CD4-positive, alpha-beta T cell (primary cell): Measurements from ENCODE around the gene MS4A2. TPM values are rescaled to one million over a fixed set of nuclear protein-coding genes. Genes with fewer than 3 reads are reported as not detected.

Source experiments
- ATAC-seq: fragments of 200-7000 bp; cut with Tn5 transposase; one replicate; pipeline ENCODE4 v1.10.0; 2022; ENCODE audit warnings: mild to moderate bottlenecking; ENCODE audit not compliant: poor library complexity
- CTCF ChIA-PET: fragments of 350-600 bp; sonication (Branson Sonifier 250); formaldehyde crosslinking; loops from one replicate; lab custom pipeline; 2021; ENCODE audit warnings: antibody characterized with exemption, inconsistent platforms; lab: Charles Lee
- POLR2A ChIA-PET: fragments of 350-600 bp; sonication (Branson Sonifier 250); formaldehyde crosslinking; loops from one replicate; lab custom pipeline; 2021; ENCODE audit warnings: antibody characterized with exemption, inconsistent platforms; lab: Charles Lee
- DNase-seq, 14 experiments: peaks; one replicate each; pipeline ENCODE4 v3.0.0-alpha.2; 2013 to 2020; ENCODE audit warnings: mixed read lengths in 2 of 14
- H3K27ac ChIP-seq, 2 donors: one replicate each; pipeline versions ENCODE4 v1.5.1 to v1.7.0; 2013; ENCODE audit warnings: low read length in 2 of 2, low read depth in 1 of 2, mild to moderate bottlenecking in 1 of 2
- H3K27me3 ChIP-seq, 2 experiments: 1 replicate in 1 of 2; 2 replicates in 1 of 2; pipeline versions ENCODE4 v1.6.1 to v1.7.0; 2013; ENCODE audit warnings: low read length in 2 of 2, control low read depth in 1 of 2, mild to moderate bottlenecking in 1 of 2, moderate library complexity in 1 of 2; ENCODE audit not compliant: insufficient read depth in 2 of 2, control insufficient read depth in 1 of 2
- H3K36me3 ChIP-seq: one replicate; pipeline ENCODE4 v1.6.1; 2013; ENCODE audit warnings: low read length, control low read depth; ENCODE audit not compliant: insufficient read depth
- H3K4me1 ChIP-seq: one replicate; pipeline ENCODE4 v1.6.1; 2013; ENCODE audit warnings: low read length, control low read depth; ENCODE audit not compliant: insufficient read depth
- H3K4me3 ChIP-seq: one replicate; pipeline ENCODE4 v1.5.1; 2013; ENCODE audit warnings: mild to moderate bottlenecking, low read length, moderate library complexity
- H3K9me3 ChIP-seq, 2 experiments: 1 replicate in 1 of 2; 2 replicates in 1 of 2; pipeline versions ENCODE4 v1.6.1 to v1.7.0; 2013; ENCODE audit warnings: low read length in 2 of 2, mild to moderate bottlenecking in 2 of 2, control low read depth in 1 of 2, moderate library complexity in 1 of 2; ENCODE audit not compliant: control insufficient read depth in 1 of 2, insufficient read depth in 1 of 2
- H3K27ac Mint-ChIP-seq: one replicate; pipeline ENCODE4 v1.8.0; 2020; ENCODE audit warnings: mixed read lengths
- H3K27me3 Mint-ChIP-seq: one replicate; pipeline ENCODE4 v1.8.0; 2021; ENCODE audit warnings: mixed read lengths
- H3K36me3 Mint-ChIP-seq: one replicate; pipeline ENCODE4 v1.8.0; 2021; ENCODE audit warnings: low read depth, mixed read lengths
- H3K4me1 Mint-ChIP-seq: one replicate; pipeline ENCODE4 v1.8.0; 2021; ENCODE audit warnings: low read depth, mixed read lengths
- H3K4me3 Mint-ChIP-seq: one replicate; pipeline ENCODE4 v1.8.0; 2020; ENCODE audit warnings: mild to moderate bottlenecking, mixed read lengths
- H3K9me3 Mint-ChIP-seq: one replicate; pipeline ENCODE4 v1.8.0; 2020; ENCODE audit warnings: mixed read lengths
- CTCF ChIP-seq: fragments of 200-600 bp; IDR thresholded peaks from one replicate; pipeline ENCODE4 v1.8.0; 2022; ENCODE audit warnings: antibody characterized with exemption, mild to moderate bottlenecking
- intact Hi-C, 2 experiments: fragments of 100-400 bp; cut with DNase I in 1 of 2; cut with micrococcal nuclease in 1 of 2; formaldehyde crosslinking; loops; one replicate each; pipeline versions ENCODE4 v1.15.1 to v1.9.0; 2023 to 2025; cut with DNase I, micrococcal nuclease
- total RNA-seq, 174 experiments: library from RNA in 2 of 174; stranded (reverse) in 2 of 174; gene quantifications; one replicate each; pipeline ENCODE4 v1.2.3 and lab custom pipeline; 2021 to 2026

MS4A2 gene
- total RNA-seq, 2 experiments from 2014 or later: not detected

- H3K27ac ChIP-seq: no peak overlapping the region
- Mint-ChIP-seq H3K36me3 (no peaks in the 10 kb centered on the region), H3K4me3 (no peak overlapping the region), H3K9me3 (peaks cover 3% of the 10 kb centered on the region), H3K27me3 (no peaks in the 10 kb centered on the region), H3K27ac (no peak overlapping the region), H3K4me1 (no peaks in the 10 kb centered on the region)
- no peak for ATAC-seq
- intact Hi-C loops: no loop called here
- CTCF ChIA-PET: no interaction called here
- no peak for TF ChIP-seq CTCF
- POLR2A ChIA-PET: no interaction called here
- H3K9me3 ChIP-seq: peaks cover 0 to 13% of the 10 kb centered on the region in 2 experiments
- H3K4me3 ChIP-seq: no peak overlapping the region
- H3K4me1 ChIP-seq: no peaks in the 10 kb centered on the region
- DNase-seq: peak in 2 of 14 experiments; percentile 1 to 7
- no peaks in the 10 kb centered on the region for H3K27me3 ChIP-seq
- no peaks in the 10 kb centered on the region for H3K36me3 ChIP-seq
Measured at GRCh38 chr11:60077216-60077817, 11.1 kb upstream of the MS4A2 start.

- POLR2A ChIA-PET: no interaction called here
- no peak for DNase-seq
Measured at GRCh38 chr11:60077981-60078380, 10.5 kb upstream of the MS4A2 start.

GRCh38 chr11:60078745-60079144 is 9.7 kb upstream of the MS4A2 start:
- Histone ChIP-seq H3K4me3 (no peak overlapping the region), H3K4me1 (no peaks in the 10 kb centered on the region), H3K9me3 (peaks cover 0 to 6% of the 10 kb centered on the region in 2 experiments), H3K27ac (no peak overlapping the region), H3K27me3 (no peaks in the 10 kb centered on the region), H3K36me3 (no peaks in the 10 kb centered on the region)
- H3K4me1 Mint-ChIP-seq: no peaks in the 10 kb centered on the region
- CTCF ChIA-PET: no interaction called here
- no peak for TF ChIP-seq CTCF
- DNase-seq (no peak), ATAC-seq (no peak)
- POLR2A ChIA-PET: no interaction called here
- H3K27ac Mint-ChIP-seq: no peak overlapping the region
- intact Hi-C loops: no loop called here
- no peak overlapping the region for H3K4me3 Mint-ChIP-seq
- H3K36me3 Mint-ChIP-seq: no peaks in the 10 kb centered on the region
- H3K9me3 Mint-ChIP-seq: peaks cover 2% of the 10 kb centered on the region
- H3K27me3 Mint-ChIP-seq: no peaks in the 10 kb centered on the region

More at GRCh38 chr11:60077981-60078380, 10.5 kb upstream of the MS4A2 start:
- no peaks in the 10 kb centered on the region for H3K27me3 Mint-ChIP-seq
- no peak overlapping the region for H3K27ac Mint-ChIP-seq
- H3K27ac ChIP-seq: no peak overlapping the region
- no peaks in the 10 kb centered on the region for H3K36me3 Mint-ChIP-seq
- H3K4me3 Mint-ChIP-seq: no peak overlapping the region
- peaks cover 0 to 13% of the 10 kb centered on the region in 2 experiments for H3K9me3 ChIP-seq
- H3K36me3 ChIP-seq: no peaks in the 10 kb centered on the region
- H3K4me3 ChIP-seq: no peak overlapping the region
- H3K27me3 ChIP-seq: no peaks in the 10 kb centered on the region
- H3K9me3 Mint-ChIP-seq: peaks cover 2% of the 10 kb centered on the region
- CTCF ChIA-PET: no interaction called here
- intact Hi-C loops: no loop called here
- ATAC-seq: no peak
- no peaks in the 10 kb centered on the region for H3K4me1 Mint-ChIP-seq
- no peak for TF ChIP-seq CTCF
- H3K4me1 ChIP-seq: no peaks in the 10 kb centered on the region
